Prostate gland (tissue), 2 donors: ENCODE results near the gene TSC22D1. TPM values are rescaled to one million over a fixed set of nuclear protein-coding genes. Genes with fewer than 3 reads are reported as not detected.

Experiments
- DNase-seq: peaks from one replicate; pipeline ENCODE4 v3.0.0-alpha.2; 2019; ENCODE audit warnings: low spot score
- H3K27ac ChIP-seq, 2 donors: fragments of 200-600 bp; sonication (generic); 2 replicates each; pipeline ENCODE4 v1.5.1; 2017 to 2019
- H3K27me3 ChIP-seq: fragments of 200-600 bp; sonication (generic); replicated peaks from 2 replicates; pipeline ENCODE4 v1.5.1; 2019; ENCODE audit not compliant: insufficient read depth
- H3K36me3 ChIP-seq, 2 donors: fragments of 200-600 bp; sonication (generic); 1 replicate in 1 of 2; 2 replicates in 1 of 2; pipeline versions ENCODE4 v1.5.1 to v1.8.1; 2017 to 2019
- H3K4me1 ChIP-seq: fragments of 200-600 bp; sonication (generic); replicated peaks from 2 replicates; pipeline ENCODE4 v1.5.1; 2019
- H3K4me3 ChIP-seq, 2 donors: fragments of 200-600 bp; sonication (generic); 2 replicates each; pipeline ENCODE4 v1.5.1; 2017 to 2019
- H3K9me3 ChIP-seq: fragments of 200-600 bp; sonication (generic); 2 replicates; pipeline ENCODE4 v1.5.1; 2017
- POLR2A ChIP-seq: fragments of 450-650 bp; IDR thresholded peaks from one replicate; pipeline ENCODE4 v1.6.1; 2016; ENCODE audit warnings: antibody characterized with exemption, mild to moderate bottlenecking
- POLR2AphosphoS5 ChIP-seq: sonication (generic); formaldehyde crosslinking; IDR thresholded peaks from one replicate; pipeline ENCODE4 v1.6.1; 2017; ENCODE audit warnings: antibody characterized with exemption
- WGBS: methylation state at CpG from one replicate; pipeline ENCODE4 v1.1.5; 2018; 5-methylcytosine and 5-hydroxymethylcytosine counted together
- intact Hi-C: fragments of 100-400 bp; cut with DNase I; formaldehyde crosslinking; loops from one replicate; pipeline ENCODE4 v1.14.2; 2022
- total RNA-seq, 2 donors: library from RNA; depleted of rRNA; stranded (reverse); fragments of >200 nt; gene quantifications; one replicate each; pipeline ENCODE4 v1.1.0, GENCODE V29; 2016
- TF ChIP-seq, protein P1 (sequence below), 4 experiments: fragments of 200-600 bp in 2 of 4; fragments of 450-650 bp in 2 of 4; sonication (generic) in 2 of 4; IDR thresholded peaks; 1 replicate in 3 of 4; 2 replicates in 1 of 4; pipeline ENCODE4 v1.5.1; 2016 to 2019; ENCODE audit warnings: antibody characterized with exemption in 4 of 4, mild to moderate bottlenecking in 2 of 4, moderate library complexity in 2 of 4

Gene TSC22D1
- total RNA-seq, 2 donors from 2014 or later: 185 to 237 TPM

- TF ChIP-seq, protein P1, sequence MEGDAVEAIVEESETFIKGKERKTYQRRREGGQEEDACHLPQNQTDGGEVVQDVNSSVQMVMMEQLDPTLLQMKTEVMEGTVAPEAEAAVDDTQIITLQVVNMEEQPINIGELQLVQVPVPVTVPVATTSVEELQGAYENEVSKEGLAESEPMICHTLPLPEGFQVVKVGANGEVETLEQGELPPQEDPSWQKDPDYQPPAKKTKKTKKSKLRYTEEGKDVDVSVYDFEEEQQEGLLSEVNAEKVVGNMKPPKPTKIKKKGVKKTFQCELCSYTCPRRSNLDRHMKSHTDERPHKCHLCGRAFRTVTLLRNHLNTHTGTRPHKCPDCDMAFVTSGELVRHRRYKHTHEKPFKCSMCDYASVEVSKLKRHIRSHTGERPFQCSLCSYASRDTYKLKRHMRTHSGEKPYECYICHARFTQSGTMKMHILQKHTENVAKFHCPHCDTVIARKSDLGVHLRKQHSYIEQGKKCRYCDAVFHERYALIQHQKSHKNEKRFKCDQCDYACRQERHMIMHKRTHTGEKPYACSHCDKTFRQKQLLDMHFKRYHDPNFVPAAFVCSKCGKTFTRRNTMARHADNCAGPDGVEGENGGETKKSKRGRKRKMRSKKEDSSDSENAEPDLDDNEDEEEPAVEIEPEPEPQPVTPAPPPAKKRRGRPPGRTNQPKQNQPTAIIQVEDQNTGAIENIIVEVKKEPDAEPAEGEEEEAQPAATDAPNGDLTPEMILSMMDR (IDR thresholded peaks at IDR 0.05): no peak
- TF ChIP-seq POLR2AphosphoS5: no peak
- no peak for TF ChIP-seq POLR2A
Observed at GRCh38 chr13:44498502-44498901, 77.6 kb downstream of the TSC22D1 start.

GRCh38 chr13:44497801-44498200 is 78.3 kb downstream of the TSC22D1 start:
- intact Hi-C loops: no loop called here
- H3K36me3 ChIP-seq: no peaks in the 10 kb centered on the region
- TF ChIP-seq, protein P1 (IDR thresholded peaks at IDR 0.05): no peak
- TF ChIP-seq POLR2AphosphoS5: no peak
- no peak for TF ChIP-seq POLR2A

More at GRCh38 chr13:44498502-44498901, 77.6 kb downstream of the TSC22D1 start:
- Histone ChIP-seq H3K27ac (no peak overlapping the region), H3K36me3 (no peaks in the 10 kb centered on the region), H3K4me3 (no peak overlapping the region), H3K27me3 (no peaks in the 10 kb centered on the region), H3K4me1 (no peaks in the 10 kb centered on the region), H3K9me3 (no peaks in the 10 kb centered on the region)
- intact Hi-C loops: no loop called here
- no peak for DNase-seq
- WGBS: 94% methylated on average over 3 of the region's 3 CpGs

DNA sequence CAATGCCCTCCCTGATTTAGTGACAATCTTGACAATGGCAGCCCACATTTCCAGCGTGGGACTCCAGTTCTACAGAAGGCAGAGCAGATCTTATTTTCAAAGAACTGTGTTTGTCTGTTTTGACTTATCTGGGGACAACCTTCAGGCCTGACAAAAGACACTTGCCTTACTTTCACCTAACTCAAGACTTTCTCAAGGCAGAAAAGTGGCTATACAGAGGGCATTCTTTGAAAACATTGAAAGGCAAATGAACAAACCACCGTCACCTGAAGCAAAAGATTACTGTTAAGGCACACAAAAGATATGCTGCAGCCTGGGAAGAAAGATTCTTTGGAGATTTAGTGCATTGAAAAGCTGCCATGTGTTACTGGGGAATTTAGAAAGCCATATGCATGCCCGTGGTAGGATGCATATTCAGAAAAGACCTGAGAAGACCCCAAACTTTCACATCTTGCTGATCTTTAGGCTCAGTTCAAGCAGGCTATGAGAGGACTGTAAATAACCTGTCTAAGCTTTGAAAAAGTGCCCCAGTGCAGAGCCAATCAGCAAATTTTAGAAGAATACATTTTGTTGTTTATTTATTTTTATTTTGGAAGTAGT is 82.8 kb downstream of the TSC22D1 start:
- H3K27me3 ChIP-seq: no peaks in the 10 kb centered on the region
- 72% methylated on average over 3 of the region's 3 CpGs for WGBS

More at GRCh38 chr13:44497801-44498200, 78.3 kb downstream of the TSC22D1 start:
- H3K27ac ChIP-seq: no peak overlapping the region
- H3K4me1 ChIP-seq: no peaks in the 10 kb centered on the region
- no peak overlapping the region for H3K4me3 ChIP-seq
- DNase-seq: no peak
- H3K27me3 ChIP-seq: no peaks in the 10 kb centered on the region
- no peaks in the 10 kb centered on the region for H3K9me3 ChIP-seq

GRCh38 chr13:44489751-44490150 is 86.4 kb downstream of the TSC22D1 start:
- intact Hi-C loops: loop anchor here (5.0 to 10.0 kb wide), 4 partner anchors 83 to 428 kb away; no protein-coding TSS in a partner anchor
- no peaks in the 10 kb centered on the region for H3K4me1 ChIP-seq
- WGBS: 57% methylated on average over 1 of the region's 1 CpG

More for the DNA sequence above, 82.8 kb downstream of the TSC22D1 start:
- no peak for DNase-seq
- no peaks in the 10 kb centered on the region for H3K36me3 ChIP-seq
- no peak overlapping the region for H3K4me3 ChIP-seq
- no peaks in the 10 kb centered on the region for H3K4me1 ChIP-seq
- no peaks in the 10 kb centered on the region for H3K9me3 ChIP-seq
- TF ChIP-seq, protein P1 (IDR thresholded peaks at IDR 0.05): no peak
- TF ChIP-seq POLR2AphosphoS5: no peak
- TF ChIP-seq POLR2A: no peak
- intact Hi-C loops: no loop called here
- no peak overlapping the region for H3K27ac ChIP-seq

More at GRCh38 chr13:44489751-44490150, 86.4 kb downstream of the TSC22D1 start:
- H3K27me3 ChIP-seq: no peaks in the 10 kb centered on the region
- no peaks in the 10 kb centered on the region for H3K36me3 ChIP-seq
- no peaks in the 10 kb centered on the region for H3K9me3 ChIP-seq
- no peak for DNase-seq
- TF ChIP-seq POLR2A (no peak), POLR2AphosphoS5 (no peak)
- TF ChIP-seq, protein P1 (IDR thresholded peaks at IDR 0.05): no peak
- H3K27ac ChIP-seq: no peak overlapping the region
- H3K4me3 ChIP-seq: no peak overlapping the region
